Activated naive CD8-positive, alpha-beta T cell treated with anti-CD3 and anti-CD28 coated beads, Interleukin-2, amount 10 ng/mL, durations not matched to agents 7 days and 5 days (primary cell): ENCODE results near the gene VPS4B. TPM values are rescaled to one million over a fixed set of nuclear protein-coding genes. Genes with fewer than 3 reads are reported as not detected.
"Not testable (repeated sequence)": the region's sequence is repeated elsewhere in the genome, so short reads cannot be mapped to it uniquely, and the experiment has no call there.

ENCODE experiments used
- ATAC-seq: fragments of 150-1000 bp; cut with Tn5 transposase; one replicate; pipeline ENCODE4 v1.10.0; 2021; ENCODE audit warnings: low read depth, moderate library complexity
- POLR2A ChIA-PET: fragments of 350-600 bp; sonication (Branson Sonifier 250); formaldehyde crosslinking; loops from one replicate; lab custom pipeline; 2021; ENCODE audit warnings: antibody characterized with exemption; lab: Charles Lee
- DNase-seq: peaks from one replicate; pipeline ENCODE4 v3.0.0; 2021
- H3K27ac Mint-ChIP-seq: one replicate; pipeline ENCODE4 v1.8.0; 2022; ENCODE audit warnings: mild to moderate bottlenecking, mixed read lengths
- H3K27me3 Mint-ChIP-seq: one replicate; pipeline ENCODE4 v1.8.0; 2022; ENCODE audit warnings: mild to moderate bottlenecking, moderate library complexity, mixed read lengths
- H3K36me3 Mint-ChIP-seq: one replicate; pipeline ENCODE4 v1.8.0; 2021; ENCODE audit warnings: mild to moderate bottlenecking, mixed read lengths
- H3K4me1 Mint-ChIP-seq: one replicate; pipeline ENCODE4 v1.8.0; 2021; ENCODE audit warnings: mixed read lengths
- H3K4me3 Mint-ChIP-seq: one replicate; pipeline ENCODE4 v1.8.0; 2022; ENCODE audit warnings: mild to moderate bottlenecking, moderate library complexity, mixed read lengths
- H3K9me3 Mint-ChIP-seq: one replicate; pipeline ENCODE4 v1.8.0; 2021; ENCODE audit warnings: mixed read lengths
- total RNA-seq, 2 experiments: library from RNA; stranded (reverse); gene quantifications; one replicate each; pipeline ENCODE4 v1.2.3, GENCODE V29; 2021

VPS4B gene
- total RNA-seq: 10 to 100 TPM; 72.8 to 78.2 TPM

DNA sequence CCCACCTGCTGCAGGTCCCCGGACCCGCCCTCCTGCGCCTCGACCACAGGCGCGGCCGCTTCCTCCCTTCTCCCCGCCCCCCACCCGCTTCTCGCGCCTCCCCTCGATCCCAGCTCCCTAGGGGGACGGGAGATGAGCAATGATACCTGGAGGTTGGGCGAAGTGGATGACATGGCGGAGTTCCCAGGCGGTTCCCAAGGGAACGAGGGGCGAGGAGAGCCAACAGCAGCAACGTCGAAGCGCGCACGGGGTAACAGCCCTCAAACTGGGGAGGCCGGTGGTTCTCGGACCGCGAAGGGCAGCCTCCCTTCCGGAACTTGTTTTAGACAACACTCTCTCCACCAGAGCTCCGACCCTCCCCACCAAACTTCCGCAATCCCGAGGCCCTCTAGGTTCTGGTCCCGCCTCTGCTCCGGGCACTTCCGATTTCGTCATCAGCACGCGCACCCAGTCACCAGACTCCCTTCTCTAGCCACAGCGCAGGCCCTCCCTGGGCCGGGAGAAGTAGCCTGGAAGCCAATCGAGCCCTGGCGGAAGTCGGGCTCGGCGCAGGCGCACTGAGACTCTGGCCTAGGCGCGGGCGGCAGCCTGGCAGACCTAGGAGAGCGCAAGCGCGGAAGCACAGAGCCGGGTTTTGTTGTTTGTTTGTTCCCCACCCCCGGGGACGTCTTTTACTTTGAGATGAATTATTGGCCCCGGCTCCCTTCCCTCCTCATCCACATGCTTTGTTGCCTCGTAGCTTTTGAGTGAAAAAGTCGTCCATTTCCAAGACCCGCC is at the start of gene VPS4B:
VPS4B (minus strand) TSS at position 390 of the 777 bp plus-strand sequence; CDS start at position 173, 217 bp downstream.
- peak within 1 kb of the TSS; percentile 94 for H3K27ac Mint-ChIP-seq
- peaks cover 16% of the 10 kb centered on the region for H3K4me1 Mint-ChIP-seq
- peak; percentile 97 for ATAC-seq
- H3K9me3 Mint-ChIP-seq: no peaks in the 10 kb centered on the region
- peaks cover 4% of the 10 kb centered on the region for H3K36me3 Mint-ChIP-seq
- POLR2A ChIA-PET: interaction anchor here (0.6 to 2.0 kb wide), 12 partner anchors 8 to 427 kb away, joined by 3 to 22 read pairs (median 3); no protein-coding TSS in a partner anchor
- no peaks in the 10 kb centered on the region for H3K27me3 Mint-ChIP-seq
- peak within 1 kb of the TSS; percentile 88 for H3K4me3 Mint-ChIP-seq
- peak; percentile 99 for DNase-seq

DNA sequence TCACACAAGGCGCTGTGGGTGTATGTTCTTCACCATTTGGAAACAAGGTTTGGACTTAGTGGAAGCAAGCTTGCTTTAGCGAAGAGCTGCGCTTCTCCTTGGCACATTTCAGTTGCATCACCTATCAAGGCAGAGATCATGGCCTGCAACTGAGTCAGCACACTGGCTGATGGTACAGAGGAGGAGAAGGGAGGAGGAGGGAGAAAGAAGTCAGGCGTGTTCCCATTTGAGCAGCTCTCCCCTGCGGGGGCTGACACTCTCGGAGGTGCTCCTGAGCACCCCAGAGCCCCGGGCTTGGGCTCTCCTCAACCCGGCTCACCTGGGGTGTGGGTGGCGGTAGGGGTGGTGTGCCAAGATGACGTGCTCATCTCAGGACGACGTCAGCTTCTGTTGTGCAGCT is 48.5 kb upstream of the VPS4B start:
- Mint-ChIP-seq H3K4me3 (no peak overlapping the region), H3K36me3 (no peaks in the 10 kb centered on the region), H3K27ac (no peak overlapping the region), H3K27me3 (peaks cover 32% of the 10 kb centered on the region), H3K9me3 (no peaks in the 10 kb centered on the region), H3K4me1 (no peaks in the 10 kb centered on the region)
- POLR2A ChIA-PET: no interaction called here
- DNase-seq: no peak
- ATAC-seq: no peak

DNA sequence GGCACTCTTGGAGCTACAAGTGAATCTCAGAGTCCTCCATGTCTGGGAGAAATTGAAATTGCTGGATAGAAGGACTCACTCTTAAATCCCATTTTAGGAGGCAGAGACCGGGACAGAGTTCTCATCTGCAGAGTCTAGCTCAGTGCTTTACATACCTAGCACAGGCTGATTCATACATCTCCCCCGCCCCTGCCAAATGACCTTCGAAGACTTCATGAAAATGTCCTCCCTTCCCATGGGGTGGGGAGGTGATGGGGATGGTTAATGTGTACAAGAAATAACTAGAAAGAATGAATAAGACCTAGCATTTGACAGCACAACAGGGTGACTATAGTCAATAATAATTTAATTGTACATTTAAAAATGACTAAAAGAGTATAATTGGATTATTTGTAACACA is 46.3 kb upstream of the VPS4B start:
- no peaks in the 10 kb centered on the region for H3K9me3 Mint-ChIP-seq
- DNase-seq (no peak), ATAC-seq (no peak)
- peaks cover 41% of the 10 kb centered on the region for H3K27me3 Mint-ChIP-seq
- POLR2A ChIA-PET: no interaction called here
- H3K36me3 Mint-ChIP-seq: no peaks in the 10 kb centered on the region
- no peak overlapping the region for H3K4me3 Mint-ChIP-seq
- H3K4me1 Mint-ChIP-seq: no peaks in the 10 kb centered on the region
- no peak overlapping the region for H3K27ac Mint-ChIP-seq

DNA sequence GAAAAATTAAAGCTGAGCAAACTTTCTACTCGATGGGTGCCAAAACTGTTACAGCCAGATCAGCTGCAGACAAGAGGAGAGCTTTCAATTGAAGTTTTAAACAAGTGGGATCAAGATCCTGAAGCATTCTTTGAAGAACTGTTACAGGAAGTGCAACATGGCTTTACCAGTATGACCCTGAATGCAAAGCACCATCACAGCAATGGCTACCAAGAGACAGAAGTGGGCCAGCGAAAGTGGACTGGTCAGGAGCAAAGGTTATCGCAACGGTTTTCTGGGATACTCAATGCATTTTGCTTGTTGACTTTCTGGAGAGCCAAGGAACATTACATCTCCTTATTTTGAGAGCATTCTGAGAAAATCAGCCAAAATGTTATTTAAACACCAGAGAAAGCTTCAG is 45.4 kb upstream of the VPS4B start:
- H3K4me1 Mint-ChIP-seq: no peaks in the 10 kb centered on the region
- DNase-seq (no peak), ATAC-seq (no peak)
- H3K4me3 Mint-ChIP-seq: no peak overlapping the region
- H3K27ac Mint-ChIP-seq: no peak overlapping the region
- no peaks in the 10 kb centered on the region for H3K36me3 Mint-ChIP-seq
- peaks cover 47% of the 10 kb centered on the region for H3K27me3 Mint-ChIP-seq
- H3K9me3 Mint-ChIP-seq: no peaks in the 10 kb centered on the region
- POLR2A ChIA-PET: no interaction called here

DNA sequence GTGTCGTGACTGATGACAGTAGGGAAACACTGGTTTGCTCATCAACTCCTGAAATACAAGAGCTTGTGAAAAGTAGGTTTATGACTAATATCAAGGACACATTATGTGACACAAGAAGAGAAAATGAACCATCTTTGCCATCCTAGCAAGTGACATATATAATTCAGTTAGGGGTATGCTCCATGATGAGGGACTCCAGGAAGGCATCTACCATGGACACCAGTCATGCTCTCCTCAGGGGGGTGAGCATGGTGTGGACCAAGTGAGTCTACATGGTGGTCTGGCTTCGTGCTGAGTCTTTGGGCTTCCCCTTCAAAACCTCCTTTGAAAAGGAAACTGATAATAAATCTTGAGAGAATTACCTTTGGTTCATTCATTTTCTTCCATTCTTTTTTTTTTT is 42.8 kb upstream of the VPS4B start:
- no peak for ATAC-seq
- Mint-ChIP-seq H3K4me1 (no peaks in the 10 kb centered on the region), H3K27me3 (peaks cover 46% of the 10 kb centered on the region), H3K27ac (no peak overlapping the region), H3K9me3 (peaks cover 1% of the 10 kb centered on the region), H3K36me3 (no peaks in the 10 kb centered on the region), H3K4me3 (no peak overlapping the region)
- POLR2A ChIA-PET: no interaction called here
- no peak for DNase-seq

DNA sequence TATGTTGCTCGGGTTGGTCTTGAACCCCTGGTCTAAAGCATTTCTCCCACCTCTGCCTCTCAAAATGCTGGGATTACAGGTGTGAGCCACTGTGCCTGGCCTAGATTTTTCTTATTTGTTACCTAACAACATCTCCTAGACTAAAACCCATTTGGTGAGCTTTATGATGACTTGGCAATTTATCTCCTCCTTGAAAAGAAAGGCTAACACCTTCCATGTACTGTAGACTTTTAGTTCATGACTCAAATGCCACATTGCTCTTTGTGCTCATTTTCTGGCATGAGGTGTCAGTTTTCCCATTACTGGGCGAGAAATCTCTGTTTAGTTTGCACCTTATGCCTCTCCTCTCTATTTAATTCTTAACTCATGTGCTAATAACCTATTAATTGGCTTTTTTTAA is 42.2 kb upstream of the VPS4B start:
- POLR2A ChIA-PET: no interaction called here
- DNase-seq: no peak
- Mint-ChIP-seq H3K9me3 (peaks cover 1% of the 10 kb centered on the region), H3K4me1 (no peaks in the 10 kb centered on the region), H3K36me3 (no peaks in the 10 kb centered on the region), H3K27me3 (peaks cover 46% of the 10 kb centered on the region), H3K27ac (no peak overlapping the region), H3K4me3 (no peak overlapping the region)
- ATAC-seq: no peak

DNA sequence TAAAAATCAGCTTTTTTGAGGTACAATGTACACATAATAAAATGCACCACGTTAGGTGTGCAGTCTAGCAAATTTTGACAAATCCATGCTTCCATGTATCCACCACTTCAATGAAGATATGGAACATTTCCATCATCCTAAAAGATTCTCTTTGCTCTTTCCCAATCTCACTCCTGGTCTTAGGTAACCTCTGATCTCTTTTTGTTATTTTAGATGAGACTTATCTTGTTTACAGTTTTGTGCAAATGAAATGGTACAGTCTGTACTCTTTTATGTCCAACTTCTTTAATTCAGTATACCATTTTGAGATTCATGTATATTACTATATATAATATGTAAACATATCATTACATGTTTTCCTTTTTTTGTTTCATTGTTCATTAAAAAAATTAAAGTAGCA is 38.1 kb upstream of the VPS4B start:
- H3K4me3 Mint-ChIP-seq: no peak overlapping the region
- H3K27ac Mint-ChIP-seq: no peak overlapping the region
- POLR2A ChIA-PET: no interaction called here
- no peaks in the 10 kb centered on the region for H3K4me1 Mint-ChIP-seq
- DNase-seq (no peak), ATAC-seq (no peak)
- peaks cover 1% of the 10 kb centered on the region for H3K9me3 Mint-ChIP-seq
- no peaks in the 10 kb centered on the region for H3K36me3 Mint-ChIP-seq
- peaks cover 33% of the 10 kb centered on the region for H3K27me3 Mint-ChIP-seq

DNA sequence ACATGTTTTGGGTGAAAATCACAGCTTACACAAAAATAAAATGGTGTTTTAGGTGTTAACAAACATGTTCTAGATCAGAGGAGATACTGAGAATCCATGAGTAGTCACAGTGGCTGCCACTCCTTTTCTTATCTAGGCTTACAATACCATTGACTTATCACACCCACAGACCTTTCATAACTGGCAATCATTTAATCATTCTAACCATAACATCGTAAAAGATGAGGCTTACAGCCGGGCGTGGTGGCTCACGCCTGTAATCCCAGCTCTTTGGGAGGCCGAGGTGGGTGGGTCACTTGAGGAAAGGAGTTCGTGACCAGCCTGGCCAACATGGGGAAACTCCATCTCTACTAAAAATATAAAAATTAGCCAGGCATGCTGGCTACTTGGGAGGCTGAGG is 35.7 kb upstream of the VPS4B start:
- no peaks in the 10 kb centered on the region for H3K4me1 Mint-ChIP-seq

DNA sequence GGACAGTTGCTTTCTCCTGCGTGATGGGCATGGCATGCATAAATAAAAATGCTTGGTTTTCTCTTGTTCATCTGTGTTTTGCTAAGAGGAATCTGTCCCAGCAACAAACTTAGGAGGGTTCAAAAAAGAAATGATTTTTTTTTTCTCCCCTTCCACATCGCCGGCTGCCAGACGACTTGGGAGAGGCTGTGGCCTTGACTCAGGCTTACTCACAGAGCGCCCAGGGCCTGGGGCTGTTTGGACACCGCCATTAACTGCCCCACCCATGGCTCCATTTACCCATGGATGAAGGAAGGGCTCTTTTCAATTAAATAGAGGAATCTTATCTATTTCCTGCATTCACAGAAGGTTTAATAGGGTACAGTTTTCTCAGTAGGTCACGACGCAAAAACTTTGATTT is 32.2 kb upstream of the VPS4B start:
- Mint-ChIP-seq H3K4me1 (peaks cover 5% of the 10 kb centered on the region), H3K4me3 (no peak overlapping the region), H3K36me3 (no peaks in the 10 kb centered on the region), H3K27ac (no peak overlapping the region), H3K9me3 (no peaks in the 10 kb centered on the region), H3K27me3 (peaks cover 1% of the 10 kb centered on the region)
- DNase-seq (no peak), ATAC-seq (no peak)
- POLR2A ChIA-PET: no interaction called here

More for the DNA sequence above, 35.7 kb upstream of the VPS4B start:
- Mint-ChIP-seq H3K4me3 (no peak overlapping the region), H3K27ac (no peak overlapping the region), H3K36me3 (no peaks in the 10 kb centered on the region), H3K27me3 (peaks cover 12% of the 10 kb centered on the region), H3K9me3 (peaks cover 1% of the 10 kb centered on the region)
- no peak for DNase-seq
- ATAC-seq: no peak
- POLR2A ChIA-PET: no interaction called here

DNA sequence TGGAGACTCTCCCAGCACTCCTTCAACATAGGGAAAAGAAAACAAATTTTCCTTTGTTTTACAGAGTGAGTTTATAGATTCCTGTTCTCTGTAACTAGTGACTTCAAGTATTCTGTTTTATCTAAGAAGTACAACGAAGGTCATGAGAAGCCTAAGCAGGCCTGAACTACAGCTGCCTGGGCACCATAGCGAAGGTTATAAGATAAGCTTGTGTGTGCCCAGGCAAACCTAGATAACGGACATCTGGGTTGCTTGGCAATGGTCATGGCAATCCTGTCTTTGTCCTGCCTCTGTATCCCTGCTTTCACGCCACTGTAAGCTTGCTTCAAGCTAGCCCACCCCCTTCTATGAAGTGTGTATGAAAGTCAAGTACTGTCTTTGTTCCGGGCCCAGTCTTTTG is 30.5 kb upstream of the VPS4B start:
- H3K9me3 Mint-ChIP-seq, H3K27me3 Mint-ChIP-seq, H3K4me1 Mint-ChIP-seq, H3K27ac Mint-ChIP-seq, H3K4me3 Mint-ChIP-seq, ATAC-seq, H3K36me3 Mint-ChIP-seq, POLR2A ChIA-PET, DNase-seq: not testable (repeated sequence)

DNA sequence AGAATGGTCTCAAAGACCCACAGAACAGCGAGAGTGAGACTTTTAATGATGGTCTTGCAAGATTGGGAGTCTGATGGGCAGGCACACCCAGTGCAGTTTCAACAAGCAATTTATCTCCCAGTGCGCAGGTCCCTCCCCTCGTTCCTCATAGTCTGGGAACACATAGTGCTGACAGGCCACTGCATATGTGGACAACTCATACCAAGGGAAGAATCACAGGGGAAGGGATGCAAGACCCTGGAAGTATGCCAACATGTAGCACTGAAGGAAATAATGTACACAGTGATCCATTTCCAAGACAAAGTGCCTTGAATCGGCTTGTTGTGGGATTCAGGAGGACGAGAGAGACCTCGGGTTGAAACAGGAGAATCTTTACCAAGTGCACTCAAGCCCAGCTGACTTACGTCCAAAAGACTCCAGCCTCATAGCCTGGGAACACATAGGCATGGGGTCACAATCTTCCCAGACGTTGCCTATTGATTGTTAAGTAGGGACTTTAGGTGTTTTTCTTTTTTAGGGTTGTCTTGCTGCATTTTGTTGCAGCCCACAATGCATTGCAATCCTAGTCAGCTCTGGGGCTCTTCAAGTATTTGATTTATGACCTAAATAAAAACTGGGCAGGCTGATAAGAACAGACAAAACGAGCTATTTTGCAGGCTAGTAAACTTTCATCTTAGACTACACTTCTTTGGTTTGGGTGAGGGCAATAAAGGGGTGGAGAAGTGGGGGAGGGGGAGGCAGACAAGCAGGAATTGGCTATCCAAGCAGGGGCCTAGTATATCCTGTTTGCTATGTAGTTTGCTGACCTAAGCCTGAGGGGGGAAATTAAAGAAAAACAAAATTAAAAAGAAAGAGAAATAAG is 29.8 kb upstream of the VPS4B start:
- Mint-ChIP-seq H3K27ac (no peak overlapping the region), H3K4me3 (no peak overlapping the region), H3K36me3 (no peaks in the 10 kb centered on the region), H3K9me3 (no peaks in the 10 kb centered on the region), H3K4me1 (peaks cover 5% of the 10 kb centered on the region), H3K27me3 (no peaks in the 10 kb centered on the region)
- DNase-seq: no peak
- POLR2A ChIA-PET: no interaction called here
- ATAC-seq: no peak

DNA sequence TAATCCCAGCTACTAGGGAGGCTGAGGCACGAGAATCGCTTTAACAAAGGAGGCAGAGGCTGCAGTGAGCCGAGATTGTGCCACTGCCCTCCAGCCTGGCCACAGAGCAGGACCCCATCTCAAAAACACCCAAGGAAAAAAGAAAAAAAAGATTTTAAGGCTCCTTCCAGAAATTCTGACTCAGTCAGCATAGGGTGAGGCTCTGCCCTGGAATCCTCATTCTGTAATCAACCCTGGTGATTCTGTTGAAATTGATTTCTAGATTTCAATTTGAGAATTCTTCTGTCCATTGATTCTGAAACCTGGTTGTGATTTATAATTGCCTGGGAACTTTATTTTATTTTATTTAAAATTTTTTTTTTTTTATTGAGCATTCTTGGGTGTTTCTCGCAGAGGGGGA is 27.1 kb upstream of the VPS4B start:
- H3K27me3 Mint-ChIP-seq: no peaks in the 10 kb centered on the region
- no peak for DNase-seq
- ATAC-seq: no peak
- no peaks in the 10 kb centered on the region for H3K9me3 Mint-ChIP-seq
- POLR2A ChIA-PET: no interaction called here
- H3K4me3 Mint-ChIP-seq: no peak overlapping the region
- no peaks in the 10 kb centered on the region for H3K36me3 Mint-ChIP-seq
- H3K27ac Mint-ChIP-seq: no peak overlapping the region
- H3K4me1 Mint-ChIP-seq: peaks cover 5% of the 10 kb centered on the region

DNA sequence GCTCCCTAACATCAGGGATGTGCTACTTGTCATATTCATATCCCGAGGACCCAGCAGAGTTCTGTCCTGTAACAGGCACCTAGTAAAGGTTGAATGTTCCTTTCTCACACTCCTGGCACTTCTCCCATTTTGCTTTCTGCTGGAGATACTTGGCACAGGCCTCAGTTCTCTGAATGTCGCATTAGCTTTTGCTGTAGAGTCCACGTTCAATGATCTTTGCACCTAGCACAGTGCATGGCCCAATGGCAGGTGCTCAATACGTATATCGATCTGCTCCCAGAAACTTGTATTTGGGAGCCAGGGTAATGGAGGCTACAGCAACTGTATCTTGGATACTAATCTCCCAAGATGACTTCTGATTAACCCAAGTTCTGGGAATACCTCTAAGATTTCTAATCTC is 24.8 kb upstream of the VPS4B start:
- Mint-ChIP-seq H3K4me3 (no peak overlapping the region), H3K27me3 (no peaks in the 10 kb centered on the region), H3K27ac (no peak overlapping the region), H3K9me3 (no peaks in the 10 kb centered on the region), H3K4me1 (peaks cover 5% of the 10 kb centered on the region), H3K36me3 (no peaks in the 10 kb centered on the region)
- ATAC-seq (no peak), DNase-seq (no peak)
- POLR2A ChIA-PET: no interaction called here

DNA sequence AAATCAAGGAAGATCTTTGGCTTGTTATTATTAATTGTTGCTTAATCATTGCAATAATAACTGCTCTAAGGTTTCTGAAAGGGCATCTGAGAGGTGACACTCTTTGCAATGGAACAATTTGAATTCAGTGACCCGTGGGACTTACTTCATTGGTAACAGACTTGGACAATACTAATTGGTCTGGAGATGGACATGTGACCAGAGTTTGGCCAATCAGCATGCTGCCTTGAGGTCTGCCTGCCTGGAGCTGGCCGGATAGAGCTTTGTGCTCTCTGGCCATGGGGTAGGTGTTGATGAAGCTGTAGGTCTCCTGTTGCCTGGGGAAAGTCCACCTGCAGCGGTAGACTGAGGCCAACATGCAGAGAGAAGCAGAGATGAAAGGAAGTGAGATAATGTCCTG is 24.0 kb upstream of the VPS4B start:
- Mint-ChIP-seq H3K36me3 (no peaks in the 10 kb centered on the region), H3K4me1 (peaks cover 2% of the 10 kb centered on the region), H3K9me3 (no peaks in the 10 kb centered on the region), H3K4me3 (no peak overlapping the region), H3K27me3 (peaks cover 2% of the 10 kb centered on the region), H3K27ac (no peak overlapping the region)
- POLR2A ChIA-PET: no interaction called here
- DNase-seq (no peak), ATAC-seq (no peak)
